Measurements from ENCODE around the gene TNFSF13B.
"Not testable (repeated sequence)": the region's sequence is repeated elsewhere in the genome, so short reads cannot be mapped to it uniquely, and the experiment has no call there.

Gene TNFSF13B

GRCh38 chr13:108304170-108305016, 34.9 kb downstream of the TNFSF13B start:
- peaks cover 6% of the 10 kb centered on the region for H3K9me3 Mint-ChIP-seq
- H3K27me3 Mint-ChIP-seq, result no peaks in the 10 kb centered on the region
- no peak overlapping the region for H3K4me3 Mint-ChIP-seq
- intact Hi-C loops (cut with micrococcal nuclease), result loop anchor here (2.0 kb wide), 1 partner anchor 16 kb away; no protein-coding TSS in a partner anchor
- H3K4me1 Mint-ChIP-seq (ENCODE audit: low read depth), result peaks cover 15% of the 10 kb centered on the region
- H3K27ac Mint-ChIP-seq, result no peak overlapping the region
- H3K36me3 Mint-ChIP-seq (ENCODE audit: low read depth), result peaks cover 75% of the 10 kb centered on the region

GRCh38 chr13:108305655-108306054, 36.1 kb downstream of the TNFSF13B start:
- intact Hi-C loops (cut with micrococcal nuclease), result loop anchor here (2.0 kb wide), 1 partner anchor 17 kb away; no protein-coding TSS in a partner anchor
- Mint-ChIP-seq H3K36me3 (ENCODE audit: low read depth) (peaks cover 81% of the 10 kb centered on the region), H3K9me3 (peaks cover 6% of the 10 kb centered on the region), H3K4me3 (no peak overlapping the region), H3K27me3 (no peaks in the 10 kb centered on the region), H3K27ac (no peak overlapping the region), H3K4me1 (ENCODE audit: low read depth) (peaks cover 15% of the 10 kb centered on the region)

GRCh38 chr13:108306860-108307259, 37.3 kb downstream of the TNFSF13B start:
- H3K36me3 Mint-ChIP-seq (ENCODE audit: low read depth), result peaks cover 70% of the 10 kb centered on the region
- H3K4me3 Mint-ChIP-seq, result no peak overlapping the region
- H3K9me3 Mint-ChIP-seq, result peaks cover 6% of the 10 kb centered on the region
- intact Hi-C loops (cut with micrococcal nuclease), result no loop called here
- no peaks in the 10 kb centered on the region for H3K27me3 Mint-ChIP-seq
- peaks cover 15% of the 10 kb centered on the region for H3K4me1 Mint-ChIP-seq (ENCODE audit: low read depth)
- H3K27ac Mint-ChIP-seq, result no peak overlapping the region

DNA sequence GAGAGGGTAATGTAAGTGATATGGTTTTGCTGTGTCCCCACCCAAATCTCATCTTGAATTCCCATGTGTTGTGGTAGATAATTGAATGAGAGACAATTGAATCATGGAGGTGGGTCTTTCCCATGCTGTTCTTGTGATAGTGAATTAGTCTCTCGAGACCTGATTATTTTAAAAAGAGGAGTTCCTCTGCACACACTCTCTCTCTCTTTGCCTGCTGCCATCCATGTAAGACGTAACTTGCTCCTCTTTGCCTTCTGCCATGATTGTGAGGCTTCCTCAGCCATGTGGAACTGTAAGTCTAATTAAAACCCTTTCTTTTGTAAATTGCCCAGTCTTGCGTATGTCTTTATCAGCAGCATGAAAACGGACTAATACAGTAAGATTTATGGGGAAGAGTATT, 42.1 kb downstream of the TNFSF13B start:
- H3K27ac Mint-ChIP-seq; intact Hi-C loops (cut with micrococcal nuclease); H3K4me3 Mint-ChIP-seq; H3K27me3 Mint-ChIP-seq: not testable (repeated sequence)
- Mint-ChIP-seq H3K9me3 (peaks cover 34% of the 10 kb centered on the region), H3K4me1 (ENCODE audit: low read depth) (peaks cover 15% of the 10 kb centered on the region), H3K36me3 (ENCODE audit: low read depth) (peaks cover 39% of the 10 kb centered on the region)

- no peak overlapping the region for H3K4me3 Mint-ChIP-seq
- peaks cover 15% of the 10 kb centered on the region for H3K4me1 Mint-ChIP-seq (ENCODE audit: low read depth)
- intact Hi-C loops (cut with micrococcal nuclease), result no loop called here
- no peak overlapping the region for H3K27ac Mint-ChIP-seq
- peaks cover 34% of the 10 kb centered on the region for H3K9me3 Mint-ChIP-seq
- H3K36me3 Mint-ChIP-seq (ENCODE audit: low read depth), result peaks cover 24% of the 10 kb centered on the region
- no peaks in the 10 kb centered on the region for H3K27me3 Mint-ChIP-seq
These were observed 43.9 kb downstream of the TNFSF13B start for GRCh38 chr13:108313382-108313781.

DNA sequence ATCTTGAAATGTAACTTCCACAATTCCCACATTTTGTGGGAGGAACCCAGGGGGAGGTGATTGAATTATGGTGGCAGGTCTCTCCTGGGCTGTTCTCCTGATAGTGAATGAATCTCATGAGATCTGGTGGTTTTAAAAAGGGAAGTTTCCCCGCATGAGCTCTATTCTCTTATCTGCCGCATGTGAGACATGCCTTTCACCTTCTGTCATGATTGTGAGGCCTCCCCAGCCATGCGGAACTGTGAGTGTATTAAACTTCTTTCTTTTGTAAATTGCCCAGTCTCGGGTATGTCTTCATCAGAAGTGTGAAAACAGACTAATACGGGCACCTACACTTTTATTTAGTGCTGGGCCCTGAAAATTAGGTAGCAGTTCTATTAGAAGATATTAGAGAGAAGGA, 45.8 kb downstream of the TNFSF13B start:
- Mint-ChIP-seq H3K27me3 (no peaks in the 10 kb centered on the region), H3K9me3 (peaks cover 28% of the 10 kb centered on the region), H3K36me3 (ENCODE audit: low read depth) (peaks cover 7% of the 10 kb centered on the region), H3K4me3 (no peak overlapping the region), H3K4me1 (ENCODE audit: low read depth) (peaks cover 15% of the 10 kb centered on the region), H3K27ac (no peak overlapping the region)
- intact Hi-C loops (cut with micrococcal nuclease), result no loop called here

DNA sequence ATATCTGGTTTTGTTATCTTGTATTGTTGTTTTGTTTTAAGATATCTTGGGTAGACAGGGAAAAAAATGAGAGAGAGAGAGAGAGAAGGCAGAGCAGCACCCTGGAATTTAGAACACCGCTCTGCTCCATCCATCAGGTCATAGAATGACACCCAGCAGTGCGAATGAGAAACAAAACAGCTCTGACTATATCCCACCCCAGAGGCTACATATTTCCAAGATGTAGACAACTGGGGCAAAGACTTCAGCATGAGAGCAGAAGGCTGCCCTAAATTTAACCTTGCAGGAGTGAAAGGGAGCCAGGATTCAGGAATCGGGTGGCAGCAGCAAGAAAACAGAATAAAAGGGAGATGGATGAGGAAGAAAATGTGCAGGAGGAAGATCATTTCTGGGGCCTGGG, 46.5 kb downstream of the TNFSF13B start:
- no peaks in the 10 kb centered on the region for H3K27me3 Mint-ChIP-seq
- H3K4me3 Mint-ChIP-seq, result no peak overlapping the region
- intact Hi-C loops (cut with micrococcal nuclease), result no loop called here
- H3K9me3 Mint-ChIP-seq, result peaks cover 28% of the 10 kb centered on the region
- peaks cover 15% of the 10 kb centered on the region for H3K4me1 Mint-ChIP-seq (ENCODE audit: low read depth)
- no peak overlapping the region for H3K27ac Mint-ChIP-seq
- H3K36me3 Mint-ChIP-seq (ENCODE audit: low read depth), result peaks cover 7% of the 10 kb centered on the region

DNA sequence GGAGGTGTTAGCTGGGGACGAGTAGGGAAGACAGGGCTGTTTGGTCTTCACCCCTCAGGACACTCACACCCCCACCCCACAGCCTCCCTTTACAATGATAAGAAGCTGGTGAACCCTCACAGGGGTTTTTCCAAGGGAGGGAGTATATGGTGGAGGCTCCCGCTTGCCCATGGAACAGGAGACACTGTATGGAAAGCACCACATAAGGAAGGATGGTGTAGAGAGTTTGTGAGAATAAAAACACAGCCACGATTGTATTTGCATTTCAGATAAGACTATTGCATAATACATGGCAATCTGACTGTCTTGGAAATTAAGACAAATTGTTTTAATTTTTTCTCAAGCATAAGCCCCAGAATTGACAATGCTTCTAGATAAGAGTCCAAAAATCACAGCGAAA, 46.9 kb downstream of the TNFSF13B start:
- Mint-ChIP-seq H3K27ac (no peak overlapping the region), H3K4me1 (ENCODE audit: low read depth) (peaks cover 15% of the 10 kb centered on the region), H3K27me3 (no peaks in the 10 kb centered on the region), H3K4me3 (no peak overlapping the region), H3K9me3 (peaks cover 28% of the 10 kb centered on the region), H3K36me3 (ENCODE audit: low read depth) (peaks cover 7% of the 10 kb centered on the region)
- intact Hi-C loops (cut with micrococcal nuclease), result no loop called here

- intact Hi-C loops (cut with micrococcal nuclease), result loop anchor here (2.0 to 5.0 kb wide), 3 partner anchors 95 to 572 kb away; no protein-coding TSS in a partner anchor
- Mint-ChIP-seq H3K9me3 (no peaks in the 10 kb centered on the region), H3K27me3 (no peaks in the 10 kb centered on the region), H3K4me1 (ENCODE audit: low read depth) (peaks cover 32% of the 10 kb centered on the region), H3K4me3 (no peak overlapping the region), H3K36me3 (ENCODE audit: low read depth) (no peaks in the 10 kb centered on the region), H3K27ac (no peak overlapping the region)
These were observed 52.8 kb downstream of the TNFSF13B start for GRCh38 chr13:108322206-108322824.

- intact Hi-C loops (cut with micrococcal nuclease), result loop anchor here (2.0 to 5.0 kb wide), 3 partner anchors 96 to 572 kb away; no protein-coding TSS in a partner anchor
These were observed 53.5 kb downstream of the TNFSF13B start for GRCh38 chr13:108323031-108323430.

DNA sequence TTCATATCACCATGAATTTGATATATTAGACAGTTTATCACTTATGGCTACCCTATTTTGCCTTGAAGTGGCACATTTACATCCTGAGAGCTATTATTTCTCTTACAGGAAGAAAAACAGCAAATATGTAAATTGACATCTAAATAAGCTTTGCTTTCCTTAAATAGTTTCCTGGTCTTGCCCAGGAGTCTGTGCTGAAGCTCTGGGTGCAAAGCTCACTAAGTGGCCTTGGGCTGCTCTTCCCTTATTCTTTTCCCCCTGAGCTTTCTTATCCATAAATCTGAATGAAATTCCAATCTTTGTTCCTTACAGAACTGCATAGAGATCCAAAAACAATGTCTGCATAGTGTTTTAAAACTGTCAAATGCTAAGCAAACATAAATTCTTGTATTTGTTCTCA, 56.3 kb downstream of the TNFSF13B start:
- no peaks in the 10 kb centered on the region for H3K36me3 Mint-ChIP-seq (ENCODE audit: low read depth)
- intact Hi-C loops (cut with micrococcal nuclease), result no loop called here
- no peaks in the 10 kb centered on the region for H3K27me3 Mint-ChIP-seq
- H3K4me3 Mint-ChIP-seq, result no peak overlapping the region
- H3K4me1 Mint-ChIP-seq (ENCODE audit: low read depth), result peaks cover 32% of the 10 kb centered on the region
- peak overlapping the region; percentile 18 for H3K27ac Mint-ChIP-seq
- H3K9me3 Mint-ChIP-seq, result no peaks in the 10 kb centered on the region

More at GRCh38 chr13:108323031-108323430, 53.5 kb downstream of the TNFSF13B start:
- Mint-ChIP-seq H3K4me1 (ENCODE audit: low read depth) (peaks cover 32% of the 10 kb centered on the region), H3K27ac (no peak overlapping the region), H3K4me3 (no peak overlapping the region), H3K9me3 (no peaks in the 10 kb centered on the region), H3K27me3 (no peaks in the 10 kb centered on the region), H3K36me3 (ENCODE audit: low read depth) (no peaks in the 10 kb centered on the region)

DNA sequence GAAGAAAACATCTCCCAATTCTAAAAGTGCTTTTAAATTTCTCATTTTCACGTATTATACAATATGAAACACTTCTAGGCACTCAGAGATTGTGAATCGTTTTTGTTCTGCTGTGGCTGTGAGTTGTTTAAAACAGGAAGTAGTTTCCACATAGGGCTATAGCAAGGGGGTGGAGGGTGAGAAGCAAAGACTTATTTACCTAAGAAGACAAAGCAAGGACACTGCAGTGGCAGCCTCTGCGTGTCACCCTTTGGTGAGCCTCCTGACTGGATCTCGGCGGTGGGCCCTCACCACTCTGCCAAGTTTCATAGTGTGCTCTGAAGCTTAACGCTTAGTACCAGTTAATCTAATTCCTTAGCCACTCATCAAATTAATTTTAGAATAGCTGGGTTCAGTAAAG, 56.8 kb downstream of the TNFSF13B start:
- no peaks in the 10 kb centered on the region for H3K9me3 Mint-ChIP-seq
- intact Hi-C loops (cut with micrococcal nuclease), result no loop called here
- no peak overlapping the region for H3K27ac Mint-ChIP-seq

DNA sequence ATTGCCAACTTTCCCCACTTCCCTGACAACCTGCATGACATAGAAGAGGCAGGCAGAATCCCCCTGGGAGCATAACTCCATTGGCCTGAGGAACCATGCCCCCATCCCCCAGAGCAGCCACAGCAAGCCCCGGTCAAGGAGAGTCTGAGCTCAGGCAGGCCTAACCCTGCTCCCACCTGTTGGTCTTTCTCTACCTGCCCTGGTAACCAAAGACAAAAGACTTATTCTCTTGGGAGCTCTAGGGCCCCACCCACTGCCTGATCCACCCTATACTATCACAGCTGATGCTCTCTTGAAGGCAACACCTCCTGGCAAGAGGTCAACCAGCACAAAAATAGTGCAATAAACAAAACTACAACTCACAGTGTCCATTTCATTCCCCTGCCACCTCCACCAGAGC, 59.3 kb downstream of the TNFSF13B start:
- H3K4me1 Mint-ChIP-seq (ENCODE audit: low read depth), result peaks cover 18% of the 10 kb centered on the region
- H3K9me3 Mint-ChIP-seq, result no peaks in the 10 kb centered on the region
- no peak overlapping the region for H3K4me3 Mint-ChIP-seq
- H3K27me3 Mint-ChIP-seq, result no peaks in the 10 kb centered on the region
- H3K27ac Mint-ChIP-seq, result no peak overlapping the region
- intact Hi-C loops (cut with micrococcal nuclease), result no loop called here
- H3K36me3 Mint-ChIP-seq (ENCODE audit: low read depth), result no peaks in the 10 kb centered on the region

More for the DNA sequence above, 56.8 kb downstream of the TNFSF13B start:
- Mint-ChIP-seq H3K36me3 (ENCODE audit: low read depth) (no peaks in the 10 kb centered on the region), H3K27me3 (no peaks in the 10 kb centered on the region), H3K4me1 (ENCODE audit: low read depth) (peaks cover 32% of the 10 kb centered on the region), H3K4me3 (no peak overlapping the region)

- intact Hi-C loops (cut with micrococcal nuclease), result no loop called here
- Mint-ChIP-seq H3K27ac (no peak overlapping the region), H3K27me3 (no peaks in the 10 kb centered on the region), H3K9me3 (no peaks in the 10 kb centered on the region), H3K4me3 (no peak overlapping the region), H3K4me1 (ENCODE audit: low read depth) (no peaks in the 10 kb centered on the region), H3K36me3 (ENCODE audit: low read depth) (no peaks in the 10 kb centered on the region)
These were observed 63.3 kb downstream of the TNFSF13B start for GRCh38 chr13:108332791-108333190.
